IPS-18a (cell line): ENCODE results near the gene STPG2.

ENCODE experiments used
- H3K27ac ChIP-seq: one replicate; pipeline ENCODE4 v1.5.1; 2013; ENCODE audit warnings: low read length
- H3K27me3 ChIP-seq: one replicate; pipeline ENCODE4 v1.6.1; 2013; ENCODE audit warnings: mild to moderate bottlenecking, low read length; ENCODE audit not compliant: control insufficient read depth, insufficient read depth
- H3K36me3 ChIP-seq: one replicate; pipeline ENCODE4 v1.6.1; 2013; ENCODE audit warnings: low read depth, low read length; ENCODE audit not compliant: control insufficient read depth
- H3K4me1 ChIP-seq: one replicate; pipeline ENCODE4 v1.6.1; 2013; ENCODE audit warnings: low read depth, low read length; ENCODE audit not compliant: control insufficient read depth
- H3K4me3 ChIP-seq: one replicate; pipeline ENCODE4 v1.5.1; 2013; ENCODE audit warnings: low read length
- H3K9ac ChIP-seq: one replicate; pipeline ENCODE4 v1.6.1; 2013; ENCODE audit warnings: mild to moderate bottlenecking, low read length, moderate library complexity
- H3K9me3 ChIP-seq: one replicate; pipeline ENCODE4 v1.6.1; 2013; ENCODE audit warnings: low read depth, low read length; ENCODE audit not compliant: control insufficient read depth

STPG2 gene

DNA sequence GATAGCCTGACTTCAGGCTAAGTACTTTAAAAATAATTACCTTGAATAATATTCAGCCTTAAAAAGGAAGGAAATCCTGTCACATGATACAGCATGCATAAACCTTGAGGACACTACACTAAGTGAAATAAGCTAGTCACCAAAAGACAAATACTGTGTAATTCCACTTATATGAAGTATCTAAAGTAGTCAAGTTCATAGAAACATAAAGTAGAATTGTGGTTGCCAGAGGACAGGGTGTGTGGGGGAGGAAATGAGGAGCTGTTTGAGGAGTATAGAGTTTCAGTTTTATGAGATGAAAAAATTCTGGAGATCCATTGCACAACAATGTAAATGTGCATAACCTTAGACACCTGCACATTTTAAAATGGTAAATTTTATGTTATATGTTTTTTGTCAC is 5.6 kb upstream of the STPG2 start:
- no peaks in the 10 kb centered on the region for H3K27me3 ChIP-seq
- H3K9me3 ChIP-seq = no peaks in the 10 kb centered on the region
- H3K4me1 ChIP-seq = no peaks in the 10 kb centered on the region
- H3K36me3 ChIP-seq = no peaks in the 10 kb centered on the region
- no peak overlapping the region for H3K27ac ChIP-seq
- H3K4me3 ChIP-seq = no peak overlapping the region
- H3K9ac ChIP-seq = no peak overlapping the region

DNA sequence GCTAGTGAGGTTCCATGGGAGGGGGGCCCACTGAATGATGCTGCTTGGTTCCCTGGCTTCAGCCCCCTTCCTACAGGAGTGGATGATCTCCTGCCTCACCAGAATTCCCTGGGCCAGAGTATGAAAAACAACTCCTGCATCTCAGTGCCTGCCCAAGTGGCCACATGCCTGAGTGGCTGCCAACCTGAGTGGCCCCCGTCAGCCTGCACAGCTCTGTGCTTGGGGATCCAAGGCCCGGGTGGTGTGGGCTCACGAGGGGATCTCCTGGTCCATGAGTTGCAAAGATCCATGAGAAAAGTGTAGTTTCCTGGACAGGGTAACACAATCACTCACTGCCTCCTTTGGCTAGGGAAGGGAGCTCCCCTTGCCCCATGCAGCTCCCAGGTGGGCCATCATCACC is 17.1 kb downstream of the STPG2 start:
- Histone ChIP-seq H3K36me3 (no peaks in the 10 kb centered on the region), H3K27ac (no peak overlapping the region), H3K4me1 (no peaks in the 10 kb centered on the region), H3K9me3 (no peaks in the 10 kb centered on the region), H3K9ac (no peak overlapping the region), H3K27me3 (no peaks in the 10 kb centered on the region), H3K4me3 (no peak overlapping the region)

DNA sequence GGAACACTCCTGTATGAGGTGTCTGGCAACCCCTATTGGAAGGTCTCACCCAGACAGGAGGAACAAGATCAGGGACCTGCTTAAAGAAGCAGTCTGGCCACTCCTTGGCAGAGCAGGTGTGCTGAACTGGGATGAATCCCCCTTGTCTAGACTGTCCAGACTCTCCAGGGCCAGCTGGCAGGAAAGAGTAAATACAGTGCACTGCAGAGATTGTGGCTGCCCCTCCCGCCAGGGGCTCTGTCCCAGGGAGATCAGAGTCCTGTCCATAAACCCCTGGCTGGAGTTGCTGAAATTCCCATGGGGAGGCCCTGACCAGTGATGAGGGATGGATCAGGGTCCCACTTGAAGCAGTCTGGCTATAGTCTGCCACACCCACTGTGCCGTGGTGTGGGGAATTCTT is 17.7 kb downstream of the STPG2 start:
- Histone ChIP-seq H3K9ac (no peak overlapping the region), H3K4me3 (no peak overlapping the region), H3K27me3 (no peaks in the 10 kb centered on the region), H3K9me3 (no peaks in the 10 kb centered on the region), H3K36me3 (no peaks in the 10 kb centered on the region), H3K4me1 (no peaks in the 10 kb centered on the region), H3K27ac (no peak overlapping the region)

DNA sequence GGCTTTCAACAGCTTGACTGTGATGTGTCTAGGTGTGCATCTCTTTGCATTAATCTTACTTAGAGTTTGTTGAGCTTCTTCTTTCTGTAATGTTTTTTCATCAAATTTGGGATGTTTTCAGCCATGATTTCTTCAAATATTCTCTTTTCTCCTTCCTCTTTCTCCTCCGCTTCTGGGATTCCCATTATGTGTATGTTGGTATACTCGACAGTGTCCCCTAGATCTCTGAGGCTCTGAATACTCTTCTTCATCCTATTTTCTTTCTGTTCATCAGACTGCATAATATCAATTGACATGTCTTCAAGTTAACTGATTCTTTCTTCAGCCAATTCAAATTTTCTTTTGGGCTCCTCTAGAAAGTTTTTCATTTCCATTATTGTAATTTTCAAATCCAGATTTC is 25.9 kb downstream of the STPG2 start:
- H3K36me3 ChIP-seq = no peaks in the 10 kb centered on the region
- H3K27ac ChIP-seq = no peak overlapping the region

DNA sequence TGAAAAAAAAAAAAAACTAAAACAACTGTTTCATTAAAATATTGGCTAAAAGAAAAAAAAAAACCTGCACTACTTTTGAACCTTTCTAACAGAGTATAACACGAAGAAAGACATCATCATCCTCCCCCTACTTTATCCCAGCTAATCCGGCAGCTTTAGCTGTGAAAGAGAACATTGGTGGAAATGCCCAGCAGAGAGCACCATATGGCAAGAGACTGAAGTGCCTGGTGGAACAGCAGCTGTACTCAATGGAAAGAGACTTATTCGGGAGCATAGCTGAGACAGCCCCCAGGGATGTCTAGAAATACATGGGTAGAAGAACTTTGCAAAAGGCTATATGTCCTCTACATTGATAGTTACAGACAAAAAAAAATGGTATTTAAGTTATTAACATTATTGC is 30.3 kb downstream of the STPG2 start:
- H3K9me3 ChIP-seq = peaks cover 6% of the 10 kb centered on the region
- no peaks in the 10 kb centered on the region for H3K27me3 ChIP-seq
- H3K36me3 ChIP-seq = no peaks in the 10 kb centered on the region
- H3K9ac ChIP-seq = no peak overlapping the region
- peaks cover 8% of the 10 kb centered on the region for H3K4me1 ChIP-seq
- no peak overlapping the region for H3K4me3 ChIP-seq
- H3K27ac ChIP-seq = no peak overlapping the region

More for the DNA sequence above, 25.9 kb downstream of the STPG2 start:
- Histone ChIP-seq H3K4me3 (no peak overlapping the region), H3K9me3 (peaks cover 3% of the 10 kb centered on the region), H3K9ac (no peak overlapping the region), H3K4me1 (peaks cover 6% of the 10 kb centered on the region), H3K27me3 (no peaks in the 10 kb centered on the region)

DNA sequence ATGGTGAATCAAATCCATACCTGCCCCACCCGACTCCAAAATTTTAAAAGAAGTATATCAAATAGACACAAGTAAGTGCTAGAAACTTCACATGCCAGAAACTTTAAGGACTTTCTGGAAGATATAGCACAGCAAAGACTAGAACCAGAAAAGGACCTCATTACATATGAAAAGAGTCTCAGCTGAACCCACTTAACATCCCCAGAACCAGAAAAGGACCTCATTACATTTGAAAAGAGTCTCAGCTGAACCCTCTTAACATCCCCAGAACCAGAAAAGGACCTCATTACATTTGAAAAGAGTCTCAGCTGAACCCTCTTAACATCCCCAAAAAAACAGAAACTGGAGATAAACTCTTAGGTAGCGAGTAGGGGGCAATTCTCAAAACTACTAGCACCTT is 32.3 kb downstream of the STPG2 start:
- H3K4me3 ChIP-seq = no peak overlapping the region
- no peak overlapping the region for H3K27ac ChIP-seq
- H3K4me1 ChIP-seq = peaks cover 8% of the 10 kb centered on the region
- peaks cover 3% of the 10 kb centered on the region for H3K9me3 ChIP-seq
- H3K36me3 ChIP-seq = no peaks in the 10 kb centered on the region
- no peak overlapping the region for H3K9ac ChIP-seq
- H3K27me3 ChIP-seq = no peaks in the 10 kb centered on the region

DNA sequence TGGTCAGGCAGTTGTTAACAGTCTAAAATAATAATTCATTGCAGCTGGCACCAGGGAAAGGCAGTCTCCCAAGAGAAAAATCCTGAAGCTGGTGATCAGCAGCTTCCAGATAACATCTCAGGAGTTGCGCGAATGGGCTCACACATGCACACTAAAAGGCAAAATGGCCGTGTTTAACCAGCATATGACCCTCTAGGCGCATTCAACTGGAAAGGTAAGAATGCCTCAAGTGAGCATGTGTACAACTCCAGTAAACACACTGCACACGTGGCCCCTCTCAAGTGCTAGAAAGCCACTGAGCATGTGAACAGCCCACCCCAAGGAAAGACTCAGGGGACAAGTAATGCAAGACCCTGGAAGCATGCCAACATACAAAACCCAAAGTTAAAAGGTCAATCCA is 33.1 kb downstream of the STPG2 start:
- Histone ChIP-seq H3K36me3 (no peaks in the 10 kb centered on the region), H3K9ac (no peak overlapping the region), H3K4me1 (peaks cover 8% of the 10 kb centered on the region), H3K4me3 (no peak overlapping the region), H3K27ac (no peak overlapping the region), H3K9me3 (peaks cover 3% of the 10 kb centered on the region), H3K27me3 (no peaks in the 10 kb centered on the region)

DNA sequence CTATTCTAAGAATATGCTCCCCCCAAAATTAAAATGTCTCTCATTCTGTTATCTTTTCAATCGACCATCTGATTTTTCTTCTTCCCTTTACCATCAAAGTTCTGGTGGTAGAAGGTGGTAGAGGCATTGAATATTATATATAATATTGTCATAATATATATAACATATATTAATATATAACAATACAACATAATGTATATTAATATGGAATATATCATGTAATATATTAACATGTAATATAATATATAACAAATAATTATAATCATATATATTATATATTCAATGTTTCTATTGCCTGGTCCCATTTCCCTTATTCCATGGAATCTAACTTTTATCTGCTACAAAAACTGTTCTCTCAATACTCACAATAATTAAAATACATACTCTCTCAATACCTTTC is 40.6 kb downstream of the STPG2 start:
- H3K27ac ChIP-seq = no peak overlapping the region
- no peak overlapping the region for H3K9ac ChIP-seq
- no peaks in the 10 kb centered on the region for H3K4me1 ChIP-seq
- H3K27me3 ChIP-seq = no peaks in the 10 kb centered on the region
- no peak overlapping the region for H3K4me3 ChIP-seq
- H3K36me3 ChIP-seq = no peaks in the 10 kb centered on the region
- no peaks in the 10 kb centered on the region for H3K9me3 ChIP-seq

DNA sequence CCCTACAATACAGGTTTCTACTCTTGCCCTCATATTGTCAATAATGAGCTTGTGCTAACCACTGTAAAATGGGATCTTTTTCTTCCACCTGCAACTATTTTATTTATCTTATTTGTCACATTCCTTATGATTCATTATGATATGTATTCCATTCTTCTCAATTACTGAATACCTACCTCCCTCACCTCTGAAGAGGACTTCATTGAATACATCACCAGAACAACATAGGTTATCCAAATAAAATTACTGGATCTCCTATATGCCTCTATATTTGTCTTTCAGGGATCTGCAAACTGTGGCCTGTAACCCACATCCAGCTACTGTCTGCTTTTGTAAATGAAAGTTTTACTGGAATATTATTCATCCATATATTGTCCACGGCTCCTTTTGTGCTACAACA is 41.3 kb downstream of the STPG2 start:
- Histone ChIP-seq H3K4me1 (no peaks in the 10 kb centered on the region), H3K27me3 (no peaks in the 10 kb centered on the region), H3K36me3 (no peaks in the 10 kb centered on the region), H3K9me3 (no peaks in the 10 kb centered on the region), H3K4me3 (no peak overlapping the region), H3K27ac (no peak overlapping the region), H3K9ac (no peak overlapping the region)

DNA sequence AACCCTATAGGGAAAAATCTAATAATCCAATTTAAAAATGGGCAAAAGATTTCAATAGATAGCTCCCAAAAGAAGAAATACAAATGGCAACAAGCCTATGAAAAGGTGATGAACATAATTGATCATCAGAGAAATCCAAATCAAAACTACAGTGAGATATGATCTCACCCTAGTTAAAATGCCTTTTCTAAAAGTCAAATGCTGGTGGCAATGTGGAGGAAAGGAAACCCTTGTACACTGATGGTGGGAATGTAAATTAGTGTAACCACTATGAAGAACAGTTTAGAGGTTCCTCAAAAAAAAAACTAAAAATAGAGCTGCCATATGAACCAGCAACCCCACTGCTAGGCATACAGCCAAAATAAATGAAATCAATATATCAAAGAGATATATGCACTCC is 44.5 kb downstream of the STPG2 start:
- Histone ChIP-seq H3K4me3 (no peak overlapping the region), H3K36me3 (no peaks in the 10 kb centered on the region), H3K27me3 (no peaks in the 10 kb centered on the region), H3K27ac (no peak overlapping the region), H3K4me1 (no peaks in the 10 kb centered on the region), H3K9me3 (no peaks in the 10 kb centered on the region), H3K9ac (no peak overlapping the region)

DNA sequence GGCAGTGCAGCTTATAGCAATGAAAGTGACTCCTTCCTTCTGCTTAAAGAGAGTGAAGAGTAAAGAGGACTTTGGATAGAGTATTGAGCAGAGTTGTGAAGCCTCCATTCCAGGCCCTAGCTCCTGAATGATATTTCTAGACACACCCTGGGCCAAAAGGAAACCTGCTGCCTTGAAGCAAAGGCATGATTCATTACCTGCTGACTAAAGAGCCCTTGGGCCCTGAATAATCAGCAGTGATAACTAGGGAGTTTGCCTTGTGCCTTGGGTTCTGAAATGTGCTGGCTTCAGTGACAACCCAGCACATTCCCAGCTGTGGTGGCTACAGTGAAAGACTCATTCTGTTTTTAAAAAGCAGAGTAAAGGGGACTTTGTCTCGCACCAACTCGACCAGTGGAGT is 49.2 kb downstream of the STPG2 start:
- Histone ChIP-seq H3K4me1 (no peaks in the 10 kb centered on the region), H3K4me3 (no peak overlapping the region), H3K27ac (no peak overlapping the region), H3K9ac (no peak overlapping the region), H3K27me3 (no peaks in the 10 kb centered on the region), H3K9me3 (no peaks in the 10 kb centered on the region), H3K36me3 (no peaks in the 10 kb centered on the region)

DNA sequence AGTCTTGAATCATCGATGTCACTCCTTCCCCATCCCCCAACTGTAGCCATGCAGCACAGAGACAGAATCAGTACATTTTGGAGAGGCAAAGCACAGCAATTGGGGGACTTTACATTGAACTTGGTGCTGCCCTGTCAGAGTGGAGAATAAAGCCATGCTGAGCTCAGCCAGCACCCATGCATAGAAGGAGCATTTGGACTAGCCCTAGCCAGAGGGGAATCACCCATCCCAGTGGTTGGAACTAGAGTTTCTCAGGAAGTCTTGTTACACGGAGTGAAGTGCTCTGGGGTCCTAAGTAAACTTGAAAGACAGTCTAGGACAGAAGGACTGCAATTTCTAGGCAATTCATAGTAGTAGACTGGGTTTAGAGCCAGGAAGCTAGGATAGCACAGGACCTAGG is 49.6 kb downstream of the STPG2 start:
- Histone ChIP-seq H3K9ac (no peak overlapping the region), H3K4me1 (no peaks in the 10 kb centered on the region), H3K36me3 (no peaks in the 10 kb centered on the region), H3K27me3 (no peaks in the 10 kb centered on the region), H3K4me3 (no peak overlapping the region), H3K9me3 (no peaks in the 10 kb centered on the region), H3K27ac (no peak overlapping the region)
